Measurements from ENCODE around the gene EBF3.
A peak's percentile ranks its signal among the peaks of the same experiment; 100 is the strongest.

EBF3 gene

GRCh38 chr10:129958629-129959543 lies 5.2 kb downstream of the EBF3 start:
- H3K4me1 Mint-ChIP-seq = peaks cover 17% of the 10 kb centered on the region
- peak overlapping the region; percentile 57 for H3K4me3 Mint-ChIP-seq
- DNase-seq = no peak
- H3K9me3 Mint-ChIP-seq = no peaks in the 10 kb centered on the region
- peaks cover 9% of the 10 kb centered on the region for H3K36me3 Mint-ChIP-seq
- peaks cover 84% of the 10 kb centered on the region for H3K27me3 Mint-ChIP-seq
- CTCF ChIA-PET = interaction anchor here (1.7 kb wide), 1 partner anchor 10 kb away, joined by 5 read pairs; no protein-coding TSS in a partner anchor
- peak overlapping the region; percentile 16 for H3K27ac Mint-ChIP-seq

GRCh38 chr10:129958148-129958628 lies 5.9 kb downstream of the EBF3 start:
- DNase-seq = no peak
- CTCF ChIA-PET = interaction anchor here (1.7 kb wide), 1 partner anchor 10 kb away, joined by 5 read pairs; no protein-coding TSS in a partner anchor
- Mint-ChIP-seq H3K4me1 (peaks cover 15% of the 10 kb centered on the region), H3K36me3 (peaks cover 9% of the 10 kb centered on the region), H3K4me3 (peak overlapping the region; percentile 57), H3K9me3 (no peaks in the 10 kb centered on the region), H3K27me3 (peaks cover 80% of the 10 kb centered on the region), H3K27ac (peak overlapping the region; percentile 16)

- no peak overlapping the region for H3K27ac Mint-ChIP-seq
- CTCF ChIA-PET = interaction anchor here (1.7 kb wide), 2 partner anchors 11 to 14 kb away, joined by 5 read pairs; no protein-coding TSS in a partner anchor
- H3K9me3 Mint-ChIP-seq = no peaks in the 10 kb centered on the region
- H3K27me3 Mint-ChIP-seq = peaks cover 74% of the 10 kb centered on the region
- H3K4me1 Mint-ChIP-seq = peaks cover 8% of the 10 kb centered on the region
- DNase-seq = no peak
- no peak overlapping the region for H3K4me3 Mint-ChIP-seq
- H3K36me3 Mint-ChIP-seq = peaks cover 9% of the 10 kb centered on the region
Observed at GRCh38 chr10:129956876-129957673, 7.0 kb downstream of the EBF3 start.

GRCh38 chr10:129956286-129956670 lies 7.8 kb downstream of the EBF3 start:
- CTCF ChIA-PET = interaction anchor here (0.7 to 1.7 kb wide), 2 partner anchors 10 to 14 kb away, joined by 3 to 5 read pairs; no protein-coding TSS in a partner anchor
- Mint-ChIP-seq H3K4me3 (no peak overlapping the region), H3K9me3 (no peaks in the 10 kb centered on the region), H3K4me1 (peaks cover 5% of the 10 kb centered on the region), H3K27me3 (peaks cover 69% of the 10 kb centered on the region), H3K27ac (peak overlapping the region; percentile 52), H3K36me3 (peaks cover 9% of the 10 kb centered on the region)
- no peak for DNase-seq

- H3K27ac Mint-ChIP-seq = no peak overlapping the region
- H3K4me3 Mint-ChIP-seq = no peak overlapping the region
- no peak for DNase-seq
- H3K4me1 Mint-ChIP-seq = peaks cover 5% of the 10 kb centered on the region
- CTCF ChIA-PET = interaction anchor here (0.7 kb wide), 1 partner anchor 11 kb away, joined by 3 read pairs; no protein-coding TSS in a partner anchor
- H3K9me3 Mint-ChIP-seq = no peaks in the 10 kb centered on the region
- peaks cover 69% of the 10 kb centered on the region for H3K27me3 Mint-ChIP-seq
- H3K36me3 Mint-ChIP-seq = peaks cover 9% of the 10 kb centered on the region
Observed at GRCh38 chr10:129955601-129956285, 8.3 kb downstream of the EBF3 start.

GRCh38 chr10:129954492-129955315 lies 9.4 kb downstream of the EBF3 start:
- no peak overlapping the region for H3K4me3 Mint-ChIP-seq
- H3K36me3 Mint-ChIP-seq = peaks cover 4% of the 10 kb centered on the region
- H3K9me3 Mint-ChIP-seq = no peaks in the 10 kb centered on the region
- CTCF ChIA-PET = no interaction called here
- peaks cover 5% of the 10 kb centered on the region for H3K4me1 Mint-ChIP-seq
- peaks cover 64% of the 10 kb centered on the region for H3K27me3 Mint-ChIP-seq
- no peak overlapping the region for H3K27ac Mint-ChIP-seq
- DNase-seq = no peak

- H3K9me3 Mint-ChIP-seq = no peaks in the 10 kb centered on the region
Observed at GRCh38 chr10:129953119-129954051, 10.7 kb downstream of the EBF3 start.

GRCh38 chr10:129952378-129953118 lies 11.5 kb downstream of the EBF3 start:
- CTCF ChIA-PET = no interaction called here
- Mint-ChIP-seq H3K4me3 (no peak overlapping the region), H3K9me3 (no peaks in the 10 kb centered on the region), H3K27ac (no peak overlapping the region), H3K4me1 (no peaks in the 10 kb centered on the region), H3K36me3 (no peaks in the 10 kb centered on the region), H3K27me3 (peaks cover 57% of the 10 kb centered on the region)
- DNase-seq = no peak

More at GRCh38 chr10:129953119-129954051, 10.7 kb downstream of the EBF3 start:
- Mint-ChIP-seq H3K36me3 (peaks cover 3% of the 10 kb centered on the region), H3K27ac (no peak overlapping the region), H3K4me1 (peaks cover 4% of the 10 kb centered on the region), H3K4me3 (no peak overlapping the region), H3K27me3 (peaks cover 63% of the 10 kb centered on the region)
- DNase-seq = no peak
- CTCF ChIA-PET = no interaction called here

- H3K27me3 Mint-ChIP-seq = peaks cover 51% of the 10 kb centered on the region
- H3K4me1 Mint-ChIP-seq = no peaks in the 10 kb centered on the region
- no peak for DNase-seq
- no peak overlapping the region for H3K4me3 Mint-ChIP-seq
- H3K27ac Mint-ChIP-seq = no peak overlapping the region
- H3K36me3 Mint-ChIP-seq = no peaks in the 10 kb centered on the region
- CTCF ChIA-PET = interaction anchor here (0.6 kb wide), 1 partner anchor 1684 kb away, joined by 3 read pairs; no protein-coding TSS in a partner anchor
- no peaks in the 10 kb centered on the region for H3K9me3 Mint-ChIP-seq
Observed at GRCh38 chr10:129951970-129952265, 12.2 kb downstream of the EBF3 start.

- no peaks in the 10 kb centered on the region for H3K9me3 Mint-ChIP-seq
- no peaks in the 10 kb centered on the region for H3K36me3 Mint-ChIP-seq
- CTCF ChIA-PET = interaction anchor here (0.6 kb wide), 1 partner anchor 1684 kb away, joined by 3 read pairs; no protein-coding TSS in a partner anchor
- no peak for DNase-seq
- H3K27ac Mint-ChIP-seq = no peak overlapping the region
- no peak overlapping the region for H3K4me3 Mint-ChIP-seq
- H3K27me3 Mint-ChIP-seq = peaks cover 45% of the 10 kb centered on the region
- no peaks in the 10 kb centered on the region for H3K4me1 Mint-ChIP-seq
Observed at GRCh38 chr10:129951101-129951969, 12.7 kb downstream of the EBF3 start.

- Mint-ChIP-seq H3K4me3 (no peak overlapping the region), H3K9me3 (no peaks in the 10 kb centered on the region), H3K36me3 (no peaks in the 10 kb centered on the region), H3K27me3 (peaks cover 38% of the 10 kb centered on the region), H3K4me1 (no peaks in the 10 kb centered on the region), H3K27ac (no peak overlapping the region)
- DNase-seq = no peak
- CTCF ChIA-PET = no interaction called here
Observed at GRCh38 chr10:129950676-129951075, 13.4 kb downstream of the EBF3 start.

Measured in activated naive CD4-positive, alpha-beta T cell treated with anti-CD3 and anti-CD28 coated beads, Interleukin-2, amount 10 ng/mL, durations not matched to agents 7 days and 5 days (primary cell).